Measurements from ENCODE around the gene PTPRF.

The PTPRF gene

DNA sequence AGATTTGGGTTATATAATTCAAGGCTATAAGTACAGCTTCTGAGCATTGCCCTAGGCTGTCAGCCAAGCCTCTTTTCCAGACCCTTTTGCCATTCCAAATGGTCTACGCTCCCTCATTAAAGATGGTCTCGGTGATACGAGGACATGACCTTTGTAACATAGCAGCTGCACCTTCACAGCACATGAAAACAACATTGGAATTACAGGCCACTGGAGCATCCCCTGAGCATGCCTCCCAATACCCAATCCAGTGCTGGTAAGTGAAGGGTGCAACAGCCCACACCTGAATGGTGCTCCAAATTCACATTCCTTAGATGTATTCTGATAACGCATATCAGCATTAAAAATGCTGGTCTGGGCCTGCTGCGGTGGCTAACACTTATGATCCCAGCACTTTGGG is 20.1 kb upstream of the PTPRF start:
- Histone ChIP-seq H3K4me1 (ENCODE audit: insufficient read depth, low read length) (no peaks in the 10 kb centered on the region), H3K27me3 (ENCODE audit: insufficient read depth, low read length, poor library complexity) (peaks cover 6% of the 10 kb centered on the region), H3K4me3 (ENCODE audit: low read depth in 1 of 2, low read length in 2 of 2) (no peak overlapping the region), H3K27ac (ENCODE audit: low read length) (no peak overlapping the region), H4K20me1 (ENCODE audit: insufficient read depth, low read length) (no peaks in the 10 kb centered on the region), H3K4me2 (ENCODE audit: insufficient read depth, low read length) (no peak overlapping the region), H3K9me3 (ENCODE audit: insufficient read depth, low read length, severe bottlenecking) (no peaks in the 10 kb centered on the region), H3K9ac (ENCODE audit: low read depth, low read length) (no peak overlapping the region), H2AFZ (ENCODE audit: low read depth, low read length) (no peak overlapping the region), H3K79me2 (ENCODE audit: insufficient read depth, low read length) (no peaks in the 10 kb centered on the region), H3K36me3 (ENCODE audit: insufficient read depth, low read length) (no peaks in the 10 kb centered on the region)
- DNase-seq (no peak), ATAC-seq (ENCODE audit: insufficient read depth, low read depth) (no peak)
- TF ChIP-seq CTCF (IDR thresholded peaks at IDR 0.05; ENCODE audit: borderline replicate concordance, extremely low read depth, low read length, poor library complexity, severe bottlenecking) (no peak), EZH2 (IDR thresholded peaks at IDR 0.05; ENCODE audit: borderline replicate concordance, low read depth, low read length, severe bottlenecking) (no peak)

- Histone ChIP-seq H3K79me2 (ENCODE audit: insufficient read depth, low read length) (no peaks in the 10 kb centered on the region), H3K9me3 (ENCODE audit: insufficient read depth, low read length, severe bottlenecking) (no peaks in the 10 kb centered on the region), H3K4me2 (ENCODE audit: insufficient read depth, low read length) (no peak overlapping the region), H3K9ac (ENCODE audit: low read depth, low read length) (no peak overlapping the region), H3K4me1 (ENCODE audit: insufficient read depth, low read length) (no peaks in the 10 kb centered on the region), H3K27ac (ENCODE audit: low read length) (no peak overlapping the region), H3K27me3 (ENCODE audit: insufficient read depth, low read length, poor library complexity) (peaks cover 6% of the 10 kb centered on the region), H3K36me3 (ENCODE audit: insufficient read depth, low read length) (no peaks in the 10 kb centered on the region), H2AFZ (ENCODE audit: low read depth, low read length) (no peak overlapping the region), H3K4me3 (ENCODE audit: low read depth in 1 of 2, low read length in 2 of 2) (no peak overlapping the region), H4K20me1 (ENCODE audit: insufficient read depth, low read length) (no peaks in the 10 kb centered on the region)
- DNase-seq: no peak
- ATAC-seq (ENCODE audit: insufficient read depth, low read depth): no peak
- no peak for TF ChIP-seq CTCF (IDR thresholded peaks at IDR 0.05; ENCODE audit: borderline replicate concordance, extremely low read depth, low read length, poor library complexity, severe bottlenecking)
- TF ChIP-seq EZH2 (IDR thresholded peaks at IDR 0.05; ENCODE audit: borderline replicate concordance, low read depth, low read length, severe bottlenecking): no peak
These were observed 19.3 kb upstream of the PTPRF start for GRCh38 chr1:43511394-43511793.

DNA sequence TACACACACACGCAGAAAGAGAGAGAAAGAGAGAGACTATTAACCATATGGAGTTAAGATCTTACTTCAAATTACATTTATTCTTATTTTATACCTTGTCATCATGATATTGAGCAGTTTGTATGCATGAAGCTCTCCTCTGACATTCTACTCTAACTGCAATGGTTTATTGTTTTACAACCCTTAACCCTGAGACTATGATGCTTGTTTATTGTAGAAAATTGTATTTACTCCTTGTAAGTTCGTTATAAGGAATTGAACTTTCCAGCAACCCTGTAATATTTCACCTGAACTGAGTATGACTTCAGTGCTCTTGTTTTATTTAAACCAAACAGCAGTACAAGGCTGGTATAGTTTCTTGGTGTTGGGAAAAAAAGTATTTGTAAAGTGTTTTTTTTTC is 18.6 kb upstream of the PTPRF start:
- H3K27ac ChIP-seq (ENCODE audit: low read length): no peak overlapping the region
- no peaks in the 10 kb centered on the region for H3K79me2 ChIP-seq (ENCODE audit: insufficient read depth, low read length)
- DNase-seq (no peak), ATAC-seq (ENCODE audit: insufficient read depth, low read depth) (no peak)
- TF ChIP-seq CTCF (IDR thresholded peaks at IDR 0.05; ENCODE audit: borderline replicate concordance, extremely low read depth, low read length, poor library complexity, severe bottlenecking) (no peak), EZH2 (IDR thresholded peaks at IDR 0.05; ENCODE audit: borderline replicate concordance, low read depth, low read length, severe bottlenecking) (no peak)
- no peaks in the 10 kb centered on the region for H3K4me1 ChIP-seq (ENCODE audit: insufficient read depth, low read length)
- no peak overlapping the region for H2AFZ ChIP-seq (ENCODE audit: low read depth, low read length)
- H3K36me3 ChIP-seq (ENCODE audit: insufficient read depth, low read length): no peaks in the 10 kb centered on the region
- no peak overlapping the region for H3K4me3 ChIP-seq (ENCODE audit: low read depth in 1 of 2, low read length in 2 of 2)
- no peak overlapping the region for H3K9ac ChIP-seq (ENCODE audit: low read depth, low read length)
- no peaks in the 10 kb centered on the region for H4K20me1 ChIP-seq (ENCODE audit: insufficient read depth, low read length)
- no peak overlapping the region for H3K4me2 ChIP-seq (ENCODE audit: insufficient read depth, low read length)
- H3K27me3 ChIP-seq (ENCODE audit: insufficient read depth, low read length, poor library complexity): peaks cover 6% of the 10 kb centered on the region
- H3K9me3 ChIP-seq (ENCODE audit: insufficient read depth, low read length, severe bottlenecking): no peaks in the 10 kb centered on the region

- no peaks in the 10 kb centered on the region for H3K9me3 ChIP-seq (ENCODE audit: insufficient read depth, low read length, severe bottlenecking)
- TF ChIP-seq EZH2 (IDR thresholded peaks at IDR 0.05; ENCODE audit: borderline replicate concordance, low read depth, low read length, severe bottlenecking): no peak
- no peak for TF ChIP-seq CTCF (IDR thresholded peaks at IDR 0.05; ENCODE audit: borderline replicate concordance, extremely low read depth, low read length, poor library complexity, severe bottlenecking)
- no peaks in the 10 kb centered on the region for H3K4me1 ChIP-seq (ENCODE audit: insufficient read depth, low read length)
- no peak overlapping the region for H3K27ac ChIP-seq (ENCODE audit: low read length)
- no peak overlapping the region for H3K4me3 ChIP-seq (ENCODE audit: low read depth in 1 of 2, low read length in 2 of 2)
- H2AFZ ChIP-seq (ENCODE audit: low read depth, low read length): no peak overlapping the region
- H3K9ac ChIP-seq (ENCODE audit: low read depth, low read length): no peak overlapping the region
- H3K27me3 ChIP-seq (ENCODE audit: insufficient read depth, low read length, poor library complexity): peaks cover 6% of the 10 kb centered on the region
- no peak overlapping the region for H3K4me2 ChIP-seq (ENCODE audit: insufficient read depth, low read length)
- H3K36me3 ChIP-seq (ENCODE audit: insufficient read depth, low read length): no peaks in the 10 kb centered on the region
- no peak for ATAC-seq (ENCODE audit: insufficient read depth, low read depth)
- DNase-seq: no peak
- H3K79me2 ChIP-seq (ENCODE audit: insufficient read depth, low read length): no peaks in the 10 kb centered on the region
- no peaks in the 10 kb centered on the region for H4K20me1 ChIP-seq (ENCODE audit: insufficient read depth, low read length)
These were observed 18.0 kb upstream of the PTPRF start for GRCh38 chr1:43512681-43513080.
